H1 (cell line): ENCODE measurements around the gene PPM1F. TPM values are rescaled to one million over a fixed set of nuclear protein-coding genes. Genes with fewer than 3 reads are reported as not detected.

Experiments
- CTCF ChIA-PET: fragments of 300-600 bp; sonication (Branson Sonifier 250); formaldehyde crosslinking; loops from one replicate; lab custom pipeline; 2021; ENCODE audit not compliant: partially characterized antibody; lab: Charles Lee
- POLR2A ChIA-PET: fragments of 300-600 bp; sonication (Branson Sonifier 250); formaldehyde crosslinking; loops from one replicate; lab custom pipeline; 2021; ENCODE audit warnings: inconsistent platforms; ENCODE audit not compliant: partially characterized antibody; lab: Charles Lee
- DNase-seq, 2 experiments: peaks; one replicate each; pipeline versions ENCODE4 v3.0.0 to v3.0.0-alpha.2; 2010 to 2022; ENCODE audit warnings: low spot score in 2 of 2, low read depth in 1 of 2, mixed read lengths in 1 of 2
- FAIRE-seq: peaks from 2 replicates; lab custom pipeline; 2011; peaks lifted over from hg19 to GRCh38; lab: Jason Lieb, UNC
- H2AFZ ChIP-seq: 2 replicates; pipeline ENCODE4 v1.8.1; 2012; ENCODE audit warnings: low read length, inconsistent platforms
- H2AK5ac ChIP-seq: 2 replicates; pipeline ENCODE4 v1.6.1; 2013; ENCODE audit warnings: low read depth, low read length
- H2BK120ac ChIP-seq: replicated peaks from 2 replicates; pipeline ENCODE3; 2013; ENCODE audit warnings: low read depth, low read length, inconsistent platforms
- H2BK12ac ChIP-seq: 2 replicates; pipeline ENCODE4 v1.6.1; 2013; ENCODE audit warnings: low read depth, low read length
- H2BK15ac ChIP-seq: 2 replicates; pipeline ENCODE4 v1.6.1; 2013; ENCODE audit warnings: low read length
- H2BK20ac ChIP-seq: 2 replicates; pipeline ENCODE4 v1.6.1; 2013; ENCODE audit warnings: low read length
- H2BK5ac ChIP-seq: 2 replicates; pipeline ENCODE4 v1.6.1; 2013; ENCODE audit warnings: low read depth, low read length
- H3K14ac ChIP-seq: 2 replicates; pipeline ENCODE4 v1.6.1; 2013; ENCODE audit warnings: inconsistent platforms; ENCODE audit not compliant: insufficient read length
- H3K18ac ChIP-seq: 2 replicates; pipeline ENCODE4 v1.6.1; 2013; ENCODE audit warnings: low read length; ENCODE audit errors: extremely low read depth
- H3K23ac ChIP-seq: 2 replicates; pipeline ENCODE4 v1.6.1; 2013; ENCODE audit warnings: inconsistent platforms; ENCODE audit not compliant: insufficient read length
- H3K23me2 ChIP-seq: 2 replicates; pipeline ENCODE4 v1.6.1; 2013; ENCODE audit warnings: low read depth, low read length
- H3K27ac ChIP-seq: 2 replicates; pipeline ENCODE4 v1.6.1; 2011; ENCODE audit warnings: low read depth, low read length, inconsistent platforms
- H3K27me3 ChIP-seq, 4 experiments: replicated peaks in 1 of 4; 1 replicate in 1 of 4; 2 replicates in 3 of 4; pipeline versions ENCODE4 v1.6.1 to v1.8.1; 2011 to 2013; ENCODE audit warnings: low read length in 3 of 4, mild to moderate bottlenecking in 3 of 4, inconsistent platforms in 2 of 4, mixed read lengths in 2 of 4, moderate library complexity in 1 of 4; ENCODE audit not compliant: control insufficient read depth in 3 of 4, insufficient read depth in 3 of 4; ENCODE audit errors: extremely low read depth in 1 of 4
- H3K36me3 ChIP-seq, 4 experiments: 2 replicates each; pipeline versions ENCODE4 v1.6.1 to v1.8.1; 2011 to 2013; ENCODE audit warnings: mild to moderate bottlenecking in 4 of 4, low read length in 3 of 4, moderate library complexity in 2 of 4, control low read depth in 1 of 4, inconsistent platforms in 1 of 4; ENCODE audit not compliant: insufficient read depth in 4 of 4, control insufficient read depth in 2 of 4
- H3K4ac ChIP-seq: replicated peaks from 2 replicates; pipeline ENCODE3; 2013; ENCODE audit warnings: low read length, low read depth, mixed read lengths, inconsistent platforms; ENCODE audit not compliant: insufficient read length
- H3K4me1 ChIP-seq, 4 experiments: replicated peaks in 1 of 4; 1 replicate in 1 of 4; 2 replicates in 3 of 4; pipeline versions ENCODE4 v1.6.1 to v1.8.1; 2011 to 2013; ENCODE audit warnings: low read length in 3 of 4, inconsistent platforms in 2 of 4, mixed read lengths in 1 of 4; ENCODE audit not compliant: insufficient read depth in 4 of 4, control insufficient read depth in 3 of 4
- H3K4me2 ChIP-seq, 2 experiments: 2 replicates each; pipeline versions ENCODE4 v1.6.1 to v1.8.1; 2011 to 2013; ENCODE audit warnings: low read depth in 2 of 2, low read length in 2 of 2, control low read depth in 1 of 2, inconsistent platforms in 1 of 2, mild to moderate bottlenecking in 1 of 2; ENCODE audit not compliant: insufficient read depth in 1 of 2
- H3K4me3 ChIP-seq, 4 experiments: fragments of 200-600, 300-600 bp in 1 of 4; sonication (generic), shearing (Covaris generic), sonication (Bioruptor Twin) in 1 of 4; 2 replicates each; pipeline versions ENCODE4 v1.5.1 to v1.8.1; 2011 to 2016; ENCODE audit warnings: low read length in 4 of 4, low read depth in 3 of 4, control low read depth in 2 of 4, inconsistent platforms in 2 of 4, mild to moderate bottlenecking in 2 of 4, mixed read lengths in 1 of 4, moderate library complexity in 1 of 4; ENCODE audit not compliant: insufficient read depth in 2 of 4; ENCODE audit errors: extremely low read depth in 1 of 4
- H3K56ac ChIP-seq: replicated peaks from 2 replicates; pipeline ENCODE3; 2013; ENCODE audit warnings: low read depth, mild to moderate bottlenecking, mixed read lengths, low read length, inconsistent platforms; ENCODE audit not compliant: insufficient read length
- H3K79me1 ChIP-seq: 2 replicates; pipeline ENCODE4 v1.6.1; 2013; ENCODE audit warnings: low read depth, low read length, control low read depth
- H3K79me2 ChIP-seq, 2 experiments: 2 replicates each; pipeline versions ENCODE4 v1.6.1 to v1.8.1; 2012 to 2013; ENCODE audit warnings: low read length in 2 of 2, mild to moderate bottlenecking in 2 of 2, inconsistent platforms in 1 of 2; ENCODE audit not compliant: insufficient read depth in 2 of 2, control insufficient read depth in 1 of 2
- H3K9ac ChIP-seq, 4 experiments: replicated peaks in 1 of 4; 1 replicate in 1 of 4; 2 replicates in 3 of 4; pipeline versions ENCODE4 v1.6.1 to v1.8.1; 2011 to 2013; ENCODE audit warnings: low read depth in 3 of 4, low read length in 3 of 4, control low read depth in 2 of 4, mild to moderate bottlenecking in 2 of 4, moderate library complexity in 2 of 4, inconsistent platforms in 1 of 4; ENCODE audit errors: extremely low read depth in 1 of 4
- H3K9me3 ChIP-seq, 2 experiments: 2 replicates each; pipeline versions ENCODE4 v1.6.1 to v1.8.1; 2012 to 2013; ENCODE audit warnings: mild to moderate bottlenecking in 2 of 2, moderate library complexity in 2 of 2, control low read depth in 1 of 2, inconsistent platforms in 1 of 2, low read depth in 1 of 2, low read length in 1 of 2, mixed read lengths in 1 of 2; ENCODE audit not compliant: insufficient read depth in 2 of 2
- H4K20me1 ChIP-seq, 2 experiments: replicated peaks in 1 of 2; 2 replicates each; pipeline versions ENCODE3 to v1.8.1; 2011 to 2013; ENCODE audit warnings: inconsistent platforms in 2 of 2, low read length in 2 of 2, mild to moderate bottlenecking in 1 of 2; ENCODE audit not compliant: insufficient read depth in 2 of 2, control insufficient read depth in 1 of 2
- H4K5ac ChIP-seq: 2 replicates; pipeline ENCODE4 v1.6.1; 2013; ENCODE audit warnings: low read length, low read depth, mixed read lengths, inconsistent platforms; ENCODE audit not compliant: insufficient read length
- H4K8ac ChIP-seq: 2 replicates; pipeline ENCODE4 v1.8.0; 2013; ENCODE audit warnings: mild to moderate bottlenecking, moderate library complexity, low read length, inconsistent platforms; ENCODE audit not compliant: insufficient read depth; ENCODE audit errors: extremely low read depth
- H4K91ac ChIP-seq: replicated peaks from 2 replicates; pipeline ENCODE3; 2013; ENCODE audit warnings: low read length, mixed read lengths, inconsistent platforms; ENCODE audit not compliant: insufficient read length
- E2F6 ChIP-seq: IDR thresholded peaks from 2 replicates; pipeline ENCODE4 v1.6.1; 2012; ENCODE audit warnings: inconsistent platforms
- EZH2 ChIP-seq: fragments of 200-600 bp; sonication (generic); IDR thresholded peaks from 2 replicates; pipeline ENCODE4 v1.7.1; 2012; ENCODE audit warnings: low read depth, mild to moderate bottlenecking, moderate library complexity, low read length, inconsistent platforms; ENCODE audit not compliant: severe bottlenecking
- FOSL1 ChIP-seq: IDR thresholded peaks from 2 replicates; pipeline ENCODE4 v1.6.1; 2011; ENCODE audit warnings: mild to moderate bottlenecking, low read depth, low read length, moderate library complexity; ENCODE audit not compliant: insufficient read depth
- GABPA ChIP-seq: IDR thresholded peaks from 2 replicates; pipeline ENCODE4 v1.6.1; 2011; ENCODE audit warnings: mild to moderate bottlenecking, low read length, moderate library complexity, borderline replicate concordance; ENCODE audit not compliant: insufficient read depth
- SP2 ChIP-seq: IDR thresholded peaks from 2 replicates; pipeline ENCODE4 v1.6.1; 2012; ENCODE audit warnings: mild to moderate bottlenecking, low read length, inconsistent platforms
- WGBS, 2 experiments: shearing (Covaris generic) in 1 of 2; methylation state at CpG; one replicate each; pipeline versions ENCODE4 v1.1.6 to v1.1.7; 2013 to 2015; ENCODE audit warnings: low lambda C conversion rate in 2 of 2, mixed read lengths in 2 of 2, inconsistent platforms in 1 of 2, low coverage in 1 of 2, missing lambda C conversion rate in 1 of 2; ENCODE audit not compliant: insufficient replicate concordance in 2 of 2, insufficient coverage in 1 of 2, insufficient read length in 1 of 2; ENCODE audit errors: extremely low coverage in 1 of 2, missing lambda C conversion rate in 1 of 2; 5-methylcytosine and 5-hydroxymethylcytosine counted together
- polyA plus RNA-seq, 7 experiments: library from polyadenylated mRNA; depleted of rRNA in 3 of 7; stranded (reverse) in 5 of 7; unstranded in 2 of 7; fragments of >200 nt in 5 of 7; fragments of 200-250 nt in 2 of 7; gene quantifications; 1 replicate in 5 of 7; 2 replicates in 1 of 7; 4 replicates in 1 of 7; pipeline versions ENCODE4 v1.2.1 to v1.2.3, GENCODE V29; 2011 to 2013; ENCODE audit warnings: missing spikeins in 2 of 7, mixed read lengths in 2 of 7
- total RNA-seq: library from RNA; stranded (reverse); fragmentation: NEBNext Ultra II Directional; extraction: Animal tissue kit (Norgen Biotek cat#: 25700); gene quantifications from 2 replicates; pipeline ENCODE4 v1.2.1, GENCODE V29; 2021

Gene PPM1F
- total and polyA plus RNA-seq, 2 of the 8 experiments (the other 6 are each of a cell fraction or from before 2014, with no cell fraction given) = 12.4 to 22.8 TPM

GRCh38 chr22:21904250-21904789 is 48.3 kb downstream of the PPM1F start:
- no peak overlapping the region for H3K4ac ChIP-seq
- FAIRE-seq (no peak), DNase-seq (no peak)
- no peak overlapping the region for H3K4me3 ChIP-seq
- no peak overlapping the region for H3K18ac ChIP-seq
- H3K56ac ChIP-seq = no peak overlapping the region
- no peak overlapping the region; the same call in 1 of the 2 replicates for H3K27ac ChIP-seq
- H2BK15ac ChIP-seq = no peak overlapping the region
- ChIA-PET CTCF (no interaction called here), POLR2A (interaction anchor here (1.2 to 2.3 kb wide), 2 partner anchors 12 to 35 kb away, joined by 3 to 9 read pairs; no protein-coding TSS in a partner anchor)
- H4K8ac ChIP-seq = no peak overlapping the region; the same call in 1 of the 2 replicates
- H3K23me2 ChIP-seq = no peaks in the 10 kb centered on the region
- no peak overlapping the region for H2BK20ac ChIP-seq
- no peak overlapping the region for H3K9ac ChIP-seq
- H2BK120ac ChIP-seq = no peak overlapping the region
- H3K14ac ChIP-seq = no peak overlapping the region
- H3K36me3 ChIP-seq = no peaks in the 10 kb centered on the region
- no peak overlapping the region for H4K5ac ChIP-seq
- WGBS, 2 experiments = 94% methylated on average over 4 of the region's 4 CpGs; no CpG with 5 or more reads in 1 of the 2 experiments
- H3K9me3 ChIP-seq = no peaks in the 10 kb centered on the region
- H2BK5ac ChIP-seq = no peak overlapping the region
- peaks cover 0 to 1% of the 10 kb centered on the region in 2 experiments for H4K20me1 ChIP-seq
- H3K23ac ChIP-seq = no peak overlapping the region
- no peaks in the 10 kb centered on the region for H3K79me2 ChIP-seq
- H3K4me2 ChIP-seq = no peak overlapping the region
- H2AK5ac ChIP-seq = no peak overlapping the region
- H4K91ac ChIP-seq = no peak overlapping the region
- H3K27me3 ChIP-seq = no peaks in the 10 kb centered on the region; a peak in 1 of 7 replicates
- H2BK12ac ChIP-seq = 0 out of 2 replicates have a peak overlapping the region, but pooled peaks have one; percentile 27
- H3K79me1 ChIP-seq = no peaks in the 10 kb centered on the region
- H3K4me1 ChIP-seq = no peaks in the 10 kb centered on the region
- no peak overlapping the region for H2AFZ ChIP-seq
- TF ChIP-seq EZH2 (no peak), FOSL1 (no peak), E2F6 (no peak), GABPA (no peak), SP2 (no peak)
